Dermis blood vessel endothelial cell (primary cell): ENCODE results near the gene TRAF3IP1. TPM values are rescaled to one million over a fixed set of nuclear protein-coding genes. Genes with fewer than 3 reads are reported as not detected.

Experiments used
- DNase-seq: peaks from one replicate; pipeline ENCODE4 v3.0.0; 2010
- total RNA-seq: library from RNA; depleted of rRNA; stranded (reverse); fragments of >200 nt; gene quantifications from 2 replicates; pipeline ENCODE4 v1.2.3, GENCODE V29; 2014

The TRAF3IP1 gene
- total RNA-seq, 1 donor from 2014 or later = 7.3 TPM

GRCh38 chr2:238409341-238410199 lies 89.3 kb downstream of the TRAF3IP1 start:
- DNase-seq = no peak

- no peak for DNase-seq
Observed at GRCh38 chr2:238412067-238412767, 91.9 kb downstream of the TRAF3IP1 start.

- DNase-seq = no peak
Observed at GRCh38 chr2:238413368-238413767, 93.0 kb downstream of the TRAF3IP1 start.

GRCh38 chr2:238415036-238415764 lies 94.9 kb downstream of the TRAF3IP1 start:
- DNase-seq = no peak

- DNase-seq = no peak
Observed at GRCh38 chr2:238415893-238416292, 95.6 kb downstream of the TRAF3IP1 start.

GRCh38 chr2:238418196-238418998 lies 98.1 kb downstream of the TRAF3IP1 start:
- DNase-seq = no peak

- DNase-seq = no peak
Observed at GRCh38 chr2:238418999-238419546, 98.8 kb downstream of the TRAF3IP1 start.

GRCh38 chr2:238420442-238420841 lies 100.1 kb downstream of the TRAF3IP1 start:
- DNase-seq = no peak

- DNase-seq = peak; percentile 79
Observed at GRCh38 chr2:238420878-238421694, 100.8 kb downstream of the TRAF3IP1 start.

GRCh38 chr2:238421695-238422035 lies 101.3 kb downstream of the TRAF3IP1 start:
- no peak for DNase-seq

GRCh38 chr2:238422285-238422684 lies 102.0 kb downstream of the TRAF3IP1 start:
- DNase-seq = no peak

- no peak for DNase-seq
Observed at GRCh38 chr2:238422940-238423339, 102.6 kb downstream of the TRAF3IP1 start.

GRCh38 chr2:238423561-238424312 lies 103.4 kb downstream of the TRAF3IP1 start:
- no peak for DNase-seq

- DNase-seq = no peak
Observed at GRCh38 chr2:238424313-238424700, 104.0 kb downstream of the TRAF3IP1 start.

- DNase-seq = peak; percentile 24
Observed at GRCh38 chr2:238425505-238425978, 105.2 kb downstream of the TRAF3IP1 start.

- DNase-seq = peak; percentile 26
Observed at GRCh38 chr2:238425979-238426567, 105.8 kb downstream of the TRAF3IP1 start.

GRCh38 chr2:238426568-238427434 lies 106.5 kb downstream of the TRAF3IP1 start, which contains the start of gene ASB1:
Gene ASB1, plus strand, starts transcription at chr2:238426927. Its CDS starts 144 bp downstream, at chr2:238427071.
- DNase-seq = peak; percentile 64

GRCh38 chr2:238427435-238428162 lies 107.3 kb downstream of the TRAF3IP1 start:
- DNase-seq = peak; percentile 12
